PC-9 (cell line): ENCODE data around the gene CD300LB. TPM values are rescaled to one million over a fixed set of nuclear protein-coding genes. Genes with fewer than 3 reads are reported as not detected.
"Not testable (repeated sequence)": the region's sequence is repeated elsewhere in the genome, so short reads cannot be mapped to it uniquely, and the experiment has no call there.

Experiments
- BruUV-seq: library from RNA; stranded (reverse); fragments of 400-500 nt; replicated peaks from 2 replicates; lab custom pipeline; 2021; lab: Mats Ljungman, UMichigan
- CTCF ChIA-PET: fragments of 300-600 bp; sonication (Branson Sonifier 250); formaldehyde crosslinking; loops from one replicate; lab custom pipeline; 2022; ENCODE audit warnings: antibody characterized with exemption; lab: Charles Lee
- POLR2A ChIA-PET: fragments of 300-600 bp; sonication (Branson Sonifier 250); formaldehyde crosslinking; loops from one replicate; lab custom pipeline; 2022; ENCODE audit warnings: antibody characterized with exemption; ENCODE audit not compliant: unreplicated experiment; lab: Charles Lee
- DNase-seq, 2 experiments: peaks; one replicate each; pipeline versions ENCODE4 v3.0.0 to v3.0.0-alpha.2; 2015 to 2022; ENCODE audit warnings: mixed read lengths in 1 of 2
- H2AFZ ChIP-seq: fragments of 200-600 bp; sonication (generic); 2 replicates; pipeline ENCODE4 v1.8.1; 2017; ENCODE audit warnings: antibody characterized with exemption
- H3F3A ChIP-seq: fragments of 200-600 bp; sonication (generic); 2 replicates; pipeline ENCODE4 v1.8.1; 2017; ENCODE audit warnings: antibody characterized with exemption, mild to moderate bottlenecking, low read depth; ENCODE audit not compliant: insufficient read depth
- H3K27ac ChIP-seq: fragments of 200-600 bp; sonication (generic); 2 replicates; pipeline ENCODE4 v1.6.1; 2016; ENCODE audit warnings: mixed run types
- H3K27me3 ChIP-seq: fragments of 200-600 bp; sonication (generic); 2 replicates; pipeline ENCODE4 v1.6.1; 2016; ENCODE audit warnings: low read depth, mixed run types; ENCODE audit not compliant: insufficient read depth
- H3K36me3 ChIP-seq: fragments of 200-600 bp; sonication (generic); 2 replicates; pipeline ENCODE4 v1.6.1; 2016; ENCODE audit warnings: low read depth, mixed run types
- H3K4me1 ChIP-seq: fragments of 200-600 bp; sonication (generic); replicated peaks from 2 replicates; pipeline ENCODE4 v1.6.1; 2016; ENCODE audit warnings: mixed run types; ENCODE audit not compliant: insufficient read depth
- H3K4me2 ChIP-seq: fragments of 200-600 bp; sonication (generic); 2 replicates; pipeline ENCODE4 v1.6.1; 2017; ENCODE audit warnings: mixed run types
- H3K4me3 ChIP-seq: fragments of 200-600 bp; sonication (generic); 2 replicates; pipeline ENCODE4 v1.6.1; 2016; ENCODE audit warnings: mixed run types
- H3K79me2 ChIP-seq: fragments of 200-600 bp; sonication (generic); 2 replicates; pipeline ENCODE4 v1.6.1; 2017; ENCODE audit warnings: low read depth, mixed run types
- H3K9me2 ChIP-seq: fragments of 200-600 bp; sonication (generic); 2 replicates; pipeline ENCODE4 v1.8.1; 2017; ENCODE audit warnings: mild to moderate bottlenecking; ENCODE audit not compliant: insufficient read depth
- H3K9me3 ChIP-seq: fragments of 200-600 bp; sonication (generic); 2 replicates; pipeline ENCODE4 v1.8.1; 2016; ENCODE audit warnings: low read depth; ENCODE audit not compliant: insufficient read depth
- H4K20me1 ChIP-seq: fragments of 200-600 bp; sonication (generic); 2 replicates; pipeline ENCODE4 v1.8.1; 2017; ENCODE audit not compliant: insufficient read depth
- CTCF ChIP-seq: fragments of 200-600 bp; sonication (generic); conservative IDR thresholded peaks from 2 replicates; pipeline ENCODE4 v1.6.1; 2017; ENCODE audit warnings: mixed run types, antibody characterized with exemption, mild to moderate bottlenecking, moderate library complexity
- EZH2 ChIP-seq: fragments of 200-600 bp; sonication (generic); IDR thresholded peaks from 2 replicates; pipeline ENCODE4 v1.8.0; 2017; ENCODE audit warnings: antibody characterized with exemption, low read depth
- intact Hi-C: fragments of 100-400 bp; cut with micrococcal nuclease; formaldehyde crosslinking; loops from one replicate; pipeline ENCODE4 v1.10.0; 2022; ENCODE audit not compliant: unreplicated experiment
- total RNA-seq: library from RNA; stranded (reverse); gene quantifications from 2 replicates; pipeline ENCODE4 v1.2.3, GENCODE V29; 2021

The CD300LB gene
- total RNA-seq, 1 experiment from 2014 or later = not detected

DNA sequence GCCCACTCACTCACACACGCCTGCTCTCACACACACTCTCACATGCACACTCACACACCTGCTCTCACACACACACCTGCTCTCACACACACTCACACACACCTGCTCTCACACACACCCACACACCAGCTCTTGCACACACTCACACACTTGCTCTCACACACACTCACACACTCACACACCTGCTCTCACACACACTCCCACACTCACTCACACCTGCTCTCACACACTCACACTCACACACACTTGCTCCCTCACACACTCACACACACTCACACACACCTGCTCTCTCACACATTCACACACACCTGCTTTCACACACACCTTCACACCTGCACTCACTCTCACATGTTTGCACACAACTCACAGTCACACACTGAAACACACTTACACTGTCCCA, 32.1 kb upstream of the CD300LB start:
- no peaks in the 10 kb centered on the region for H3F3A ChIP-seq
- H2AFZ ChIP-seq = no peak overlapping the region
- no peaks in the 10 kb centered on the region for H4K20me1 ChIP-seq
- H3K4me1 ChIP-seq = no peaks in the 10 kb centered on the region
- peaks cover 96% of the 10 kb centered on the region for H3K27me3 ChIP-seq
- no peak for DNase-seq
- intact Hi-C loops = no loop called here
- TF ChIP-seq EZH2 (no peak), CTCF (no peak)
- POLR2A ChIA-PET = no interaction called here
- no peak overlapping the region for H3K4me3 ChIP-seq
- no peak overlapping the region for H3K27ac ChIP-seq
- H3K9me3 ChIP-seq = no peaks in the 10 kb centered on the region
- no peaks in the 10 kb centered on the region for H3K79me2 ChIP-seq
- no TSS peak for BruUV-seq
- H3K36me3 ChIP-seq = no peaks in the 10 kb centered on the region
- no peak overlapping the region for H3K4me2 ChIP-seq
- CTCF ChIA-PET = no interaction called here
- H3K9me2 ChIP-seq = no peaks in the 10 kb centered on the region

GRCh38 chr17:74561586-74561985, 30.3 kb upstream of the CD300LB start:
- Histone ChIP-seq H3K36me3 (no peaks in the 10 kb centered on the region), H3K9me3 (no peaks in the 10 kb centered on the region), H2AFZ (no peak overlapping the region), H3K27ac (no peak overlapping the region), H3K9me2 (no peaks in the 10 kb centered on the region), H3K4me2 (no peak overlapping the region), H3K27me3 (peaks cover 97% of the 10 kb centered on the region), H3F3A (no peaks in the 10 kb centered on the region), H4K20me1 (no peaks in the 10 kb centered on the region), H3K4me3 (no peak overlapping the region), H3K79me2 (no peaks in the 10 kb centered on the region), H3K4me1 (no peaks in the 10 kb centered on the region)
- POLR2A ChIA-PET = no interaction called here
- no TSS peak for BruUV-seq
- CTCF ChIA-PET = no interaction called here
- TF ChIP-seq CTCF (no peak), EZH2 (no peak)
- intact Hi-C loops = no loop called here
- DNase-seq = no peak

- H3K36me3 ChIP-seq = no peaks in the 10 kb centered on the region
- H3K27ac ChIP-seq = no peak overlapping the region
- ChIA-PET POLR2A (no interaction called here), CTCF (no interaction called here)
- no peaks in the 10 kb centered on the region for H3F3A ChIP-seq
- H3K9me2 ChIP-seq = no peaks in the 10 kb centered on the region
- BruUV-seq = no TSS peak
- no peak overlapping the region for H3K4me3 ChIP-seq
- no peaks in the 10 kb centered on the region for H3K79me2 ChIP-seq
- H3K4me1 ChIP-seq = no peaks in the 10 kb centered on the region
- intact Hi-C loops = no loop called here
- TF ChIP-seq EZH2 (no peak), CTCF (no peak)
- no peaks in the 10 kb centered on the region for H4K20me1 ChIP-seq
- no peak overlapping the region for H2AFZ ChIP-seq
- H3K27me3 ChIP-seq = peaks cover 99% of the 10 kb centered on the region
- H3K4me2 ChIP-seq = no peak overlapping the region
- no peak for DNase-seq
- H3K9me3 ChIP-seq = no peaks in the 10 kb centered on the region
Observed at GRCh38 chr17:74558882-74559519, 27.7 kb upstream of the CD300LB start.

- H3K4me3 ChIP-seq, CTCF ChIA-PET, H3K4me2 ChIP-seq, H4K20me1 ChIP-seq, H2AFZ ChIP-seq, H3F3A ChIP-seq, POLR2A ChIA-PET, DNase-seq, H3K9me3 ChIP-seq, H3K79me2 ChIP-seq, BruUV-seq, H3K4me1 ChIP-seq, H3K27ac ChIP-seq, intact Hi-C loops, H3K9me2 ChIP-seq, H3K36me3 ChIP-seq: not testable (repeated sequence)
- H3K27me3 ChIP-seq = peaks cover 99% of the 10 kb centered on the region
Observed at GRCh38 chr17:74558402-74558801, 27.1 kb upstream of the CD300LB start.
